GM21367 (cell line): Measurements from ENCODE around the gene SRSF12.
"Not testable (repeated sequence)": the region's sequence is repeated elsewhere in the genome, so short reads cannot be mapped to it uniquely, and the experiment has no call there.

Experiments
- ATAC-seq: cut with Tn5 transposase; IDR thresholded peaks from one replicate; pipeline ENCODE4 v1.9.1; 2021; ENCODE audit not compliant: unreplicated experiment

Gene SRSF12

GRCh38 chr6:89131599-89131998 lies 13.7 kb upstream of the SRSF12 start:
- no peak for ATAC-seq

GRCh38 chr6:89128256-89128671 lies 10.4 kb upstream of the SRSF12 start:
- not testable (repeated sequence) for ATAC-seq

DNA sequence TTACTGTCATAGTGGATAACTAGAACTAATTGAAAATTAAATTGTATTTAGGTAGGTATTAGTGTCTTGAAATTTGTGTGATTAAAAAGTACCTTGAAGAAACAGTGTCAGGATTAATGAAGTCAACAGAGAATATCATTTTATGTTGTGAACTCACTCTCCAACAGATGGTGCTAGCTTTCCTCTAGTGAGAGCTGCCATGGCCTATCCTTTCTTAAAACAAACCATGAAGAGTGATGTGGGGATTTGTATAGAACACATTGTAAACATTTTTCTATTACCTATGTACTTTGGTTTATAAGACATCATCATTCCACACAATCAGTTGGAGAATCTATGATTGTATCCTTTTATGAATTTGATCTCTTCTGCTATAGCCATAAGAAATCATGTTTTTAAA lies 4.8 kb upstream of the SRSF12 start:
- peak; percentile 60 for ATAC-seq

DNA sequence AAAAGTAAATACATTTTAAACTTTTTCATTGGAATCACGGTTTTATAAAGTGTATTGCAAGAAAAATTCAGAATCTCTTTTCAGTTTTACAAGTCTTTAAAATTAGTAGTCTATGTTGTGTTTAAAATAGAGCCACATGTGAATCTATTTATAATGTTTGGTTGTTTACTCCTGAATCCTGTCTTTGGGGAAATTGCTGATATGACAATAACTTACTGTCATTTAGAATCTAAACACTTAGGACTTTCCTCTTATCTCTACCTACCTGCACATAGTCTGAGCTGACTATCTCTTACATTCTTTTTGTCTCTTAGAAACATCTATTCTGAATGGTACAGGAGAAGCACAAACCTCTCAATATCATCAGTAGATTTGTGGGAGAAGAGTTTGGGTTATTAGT lies 4.1 kb upstream of the SRSF12 start:
- ATAC-seq: no peak

DNA sequence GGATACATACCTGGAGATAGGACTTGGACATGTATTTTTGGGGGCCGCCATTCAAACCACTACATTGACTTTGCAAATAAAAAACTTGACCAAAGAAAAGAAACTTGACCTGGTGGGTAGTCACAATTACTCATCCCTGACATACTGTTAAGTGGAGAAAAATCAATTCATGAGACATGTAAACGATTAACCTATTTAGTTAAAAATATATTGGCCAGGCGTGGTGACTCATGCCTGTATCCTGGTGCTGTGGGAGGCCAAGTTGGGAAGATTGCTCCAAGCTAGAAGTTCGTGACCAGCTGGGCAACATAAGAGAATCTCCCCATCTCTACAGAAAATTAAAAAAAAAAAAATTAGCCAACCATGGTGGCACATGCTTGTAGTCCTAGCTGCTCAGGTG lies 2.5 kb upstream of the SRSF12 start:
- ATAC-seq: no peak

GRCh38 chr6:89118931-89119330 lies 1.1 kb upstream of the SRSF12 start:
- ATAC-seq: no peak

- ATAC-seq: no peak
These were observed 1.2 kb downstream of the SRSF12 start for GRCh38 chr6:89116702-89117101.

DNA sequence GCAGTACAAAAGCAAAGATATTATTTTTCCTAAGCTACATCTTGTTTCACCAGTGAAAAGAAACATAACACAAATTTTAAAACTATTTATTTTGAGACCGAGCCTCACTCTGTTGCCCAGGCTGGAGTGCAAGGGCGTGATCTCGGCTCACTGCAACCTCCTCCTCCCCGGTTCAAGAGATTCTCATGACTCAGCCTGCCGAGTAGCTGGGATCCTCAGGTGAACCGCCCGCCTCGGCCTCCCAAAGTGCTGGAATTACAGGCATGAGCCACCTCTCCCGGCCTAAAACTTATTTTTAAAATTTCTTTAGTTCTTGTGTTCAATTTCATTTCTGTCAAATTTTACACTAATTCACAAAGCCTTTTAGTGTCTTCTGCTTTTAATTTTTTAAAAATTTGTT lies 5.9 kb downstream of the SRSF12 start:
- no peak for ATAC-seq

GRCh38 chr6:89110284-89110683 lies 7.6 kb downstream of the SRSF12 start:
- ATAC-seq: no peak

- ATAC-seq: no peak
These were observed 17.8 kb downstream of the SRSF12 start for GRCh38 chr6:89100114-89100513.

- no peak for ATAC-seq
These were observed 19.4 kb downstream of the SRSF12 start for GRCh38 chr6:89098461-89098860.

DNA sequence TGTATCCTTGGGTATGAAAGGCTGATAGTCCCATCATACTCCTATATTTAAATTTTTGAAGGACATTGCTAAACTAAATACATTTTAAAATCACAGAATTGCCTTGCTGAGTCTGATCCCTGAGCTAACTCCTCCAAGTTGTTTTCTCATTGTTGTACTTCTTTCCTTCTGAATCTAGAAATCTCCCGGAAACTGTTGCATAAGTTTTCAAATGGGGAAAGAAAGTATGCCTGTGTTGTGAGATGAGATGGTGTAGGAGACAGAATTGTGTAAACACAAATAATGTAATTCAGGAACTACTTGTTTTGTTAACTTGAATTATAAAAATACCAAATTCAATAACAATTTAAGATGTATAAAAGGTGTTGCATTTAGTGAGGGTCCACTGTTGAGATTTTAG lies 30.0 kb downstream of the SRSF12 start:
- ATAC-seq: no peak

GRCh38 chr6:89085409-89086205 lies 32.3 kb downstream of the SRSF12 start:
- no peak for ATAC-seq

GRCh38 chr6:89084954-89085353 lies 32.9 kb downstream of the SRSF12 start:
- ATAC-seq: no peak

DNA sequence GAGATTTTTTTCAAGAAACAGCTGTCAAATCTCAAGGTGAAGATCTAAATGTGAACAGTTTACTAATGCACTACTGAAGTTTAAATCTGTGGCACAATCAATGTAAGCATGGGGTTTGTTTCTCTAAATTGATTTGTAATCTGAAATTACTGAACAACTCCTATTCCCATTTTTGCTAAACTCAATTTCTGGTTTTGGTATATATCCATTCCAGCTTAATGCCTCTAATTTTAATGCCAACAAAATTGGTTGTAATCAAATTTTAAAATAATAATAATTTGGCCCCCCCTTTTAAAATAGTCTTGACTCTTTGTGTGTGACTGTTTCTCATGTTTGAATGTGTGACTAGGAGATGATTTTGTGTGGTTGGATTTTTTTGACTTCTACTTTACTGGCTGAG lies 33.3 kb downstream of the SRSF12 start:
- ATAC-seq: no peak

DNA sequence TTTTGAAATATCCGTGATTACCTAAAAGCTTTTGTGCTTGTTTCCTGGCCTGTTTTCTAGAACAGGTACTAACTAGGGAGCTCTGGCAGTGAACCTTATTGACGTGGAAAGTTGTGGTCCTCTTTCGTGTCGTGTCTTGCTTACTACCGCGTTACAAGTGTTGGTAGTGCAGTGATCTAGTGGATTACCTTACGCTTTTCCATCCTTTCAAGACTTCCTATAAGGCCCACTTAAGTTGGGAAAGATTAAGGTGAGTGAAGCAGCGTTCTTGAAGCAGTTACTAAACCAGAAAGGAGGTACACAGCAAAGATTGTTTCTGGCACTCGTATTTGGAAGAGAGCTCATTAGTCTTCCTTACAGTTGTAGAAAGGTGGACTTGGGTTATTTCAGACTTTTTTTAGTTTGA lies 35.4 kb downstream of the SRSF12 start:
- no peak for ATAC-seq

- ATAC-seq: peak; percentile 53
These were observed 36.2 kb downstream of the SRSF12 start for GRCh38 chr6:89081423-89082322.

DNA sequence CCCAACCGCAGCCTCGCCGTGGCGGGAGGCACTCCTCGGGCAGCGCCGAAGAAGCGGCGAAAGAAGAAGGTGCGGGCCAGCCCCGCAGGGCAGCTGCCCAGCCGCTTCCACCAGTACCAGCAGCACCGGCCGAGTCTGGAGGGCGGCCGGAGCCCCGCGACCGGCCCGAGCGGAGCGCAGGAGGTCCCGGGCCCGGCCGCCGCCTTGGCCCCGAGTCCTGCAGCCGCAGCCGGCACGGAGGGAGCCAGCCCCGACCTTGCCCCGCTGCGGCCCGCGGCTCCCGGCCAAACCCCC lies 36.8 kb downstream of the SRSF12 start:
- peak; percentile 6 for ATAC-seq

DNA sequence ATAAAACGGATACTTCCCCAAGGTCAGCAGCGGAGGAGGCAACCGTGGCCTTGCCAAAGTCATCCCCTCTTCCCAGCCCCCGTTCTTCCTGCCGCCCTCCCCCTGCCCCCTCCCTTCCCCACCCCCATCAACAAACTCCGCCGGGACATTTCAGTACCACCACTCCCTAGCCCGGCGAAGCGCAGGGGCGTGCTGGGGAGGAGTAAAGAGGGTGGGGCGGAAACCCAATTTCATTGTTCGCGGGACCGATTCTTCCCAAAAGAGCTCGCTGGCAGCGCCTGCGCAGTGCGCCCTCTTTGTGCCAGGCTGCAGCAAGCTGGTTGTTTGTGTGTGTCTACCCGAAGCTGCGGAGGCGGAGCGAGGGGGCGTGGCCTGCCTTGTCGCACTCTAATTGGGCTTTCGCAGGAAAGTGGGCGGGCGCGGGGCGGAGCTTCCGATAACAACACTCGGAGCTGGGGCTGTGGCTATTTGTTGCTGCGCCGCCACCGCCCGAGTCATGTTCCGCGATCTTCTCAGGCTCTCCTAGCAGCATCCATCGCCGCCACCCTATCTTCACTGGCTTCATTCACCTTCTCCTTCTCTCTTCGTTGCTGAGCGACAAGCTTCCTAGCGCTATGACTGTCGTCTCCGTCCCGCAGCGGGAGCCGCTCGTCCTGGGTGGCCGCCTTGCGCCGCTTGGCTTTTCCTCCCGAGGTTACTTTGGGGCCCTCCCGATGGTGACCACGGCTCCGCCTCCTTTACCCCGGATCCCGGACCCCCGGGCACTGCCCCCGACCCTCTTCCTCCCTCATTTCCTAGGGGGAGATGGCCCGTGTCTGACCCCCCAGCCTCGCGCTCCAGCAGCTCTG lies 37.4 kb downstream of the SRSF12 start, which contains the start of gene PNRC1:
Gene PNRC1 (plus strand): TSS at position 471 of the 848 bp plus-strand sequence. CDS start 144 bp downstream, at position 615.
- peak; percentile 57 for ATAC-seq

DNA sequence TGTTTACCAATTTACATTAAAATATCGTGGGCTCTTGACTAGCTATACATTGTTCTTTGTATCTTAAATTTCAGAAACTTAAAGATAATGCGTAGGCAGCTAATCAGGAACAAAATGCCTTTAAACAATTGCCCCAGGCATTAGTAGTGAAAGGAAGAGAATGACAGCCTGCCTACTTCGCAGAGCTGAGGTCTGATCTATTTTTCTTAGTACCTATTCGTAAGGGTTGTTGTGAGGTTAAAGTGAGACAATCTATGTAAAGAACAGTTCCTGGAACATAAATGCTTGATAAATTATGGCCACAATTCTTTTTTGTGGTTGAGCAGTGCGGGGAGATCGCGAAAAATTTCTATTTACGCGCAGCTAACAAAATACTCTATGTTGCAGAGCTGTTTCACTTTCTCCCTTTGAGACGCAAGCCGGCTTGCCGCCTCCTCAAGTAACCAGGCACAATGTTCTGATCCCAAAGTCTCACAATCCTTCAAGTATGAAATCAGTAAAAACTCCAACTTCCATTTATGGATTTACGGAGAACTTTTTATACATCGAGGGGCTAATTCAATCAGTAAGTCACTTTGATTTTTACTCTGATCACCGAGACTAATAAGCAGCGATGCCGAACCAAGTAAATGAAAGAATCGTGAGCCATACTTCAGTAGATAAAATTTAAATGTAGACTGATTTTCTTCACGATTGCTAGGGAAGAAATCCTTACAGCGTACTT lies 38.2 kb downstream of the SRSF12 start:
- ATAC-seq: no peak

- ATAC-seq: no peak
These were observed 44.0 kb downstream of the SRSF12 start for GRCh38 chr6:89073840-89074239.
